ENCODE data around the gene TMEM30A.

The TMEM30A gene

DNA sequence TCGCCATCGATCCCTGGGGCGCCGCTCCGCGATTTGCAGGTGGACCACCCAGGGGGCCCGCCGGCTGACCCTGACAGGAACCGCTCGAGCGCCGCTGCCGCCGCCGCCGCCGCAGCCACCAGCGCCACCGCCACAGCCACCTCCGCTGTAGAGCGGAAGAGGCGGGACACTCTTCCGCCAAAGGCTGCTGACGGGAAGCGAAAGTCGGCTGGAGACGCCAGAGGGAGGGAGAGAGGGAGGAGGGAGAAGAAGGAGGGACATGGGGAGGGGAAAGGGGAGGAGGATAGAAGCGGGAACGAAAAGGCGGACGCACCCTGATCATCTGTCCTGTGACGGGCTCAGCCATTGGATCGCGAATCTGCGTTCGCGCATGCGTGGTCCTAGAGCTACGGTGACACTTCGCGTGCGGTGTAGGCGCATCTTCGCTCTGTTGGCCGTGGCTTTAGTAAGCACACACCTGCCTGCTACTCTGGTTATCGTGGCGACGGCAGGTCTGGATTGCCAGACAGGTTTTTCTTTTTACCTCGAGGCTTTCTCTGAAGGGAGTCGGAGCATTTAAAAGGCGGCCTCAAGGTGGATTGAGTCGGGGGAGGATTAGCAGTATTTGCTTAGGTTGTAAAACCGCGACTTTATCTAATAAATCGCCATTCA is at the start of gene TMEM30A:
Gene TMEM30A, minus strand, starts transcription at position 161 of the 651 bp plus-strand sequence. Its CDS starts 154 bp downstream, at position 7.
- DNase-seq, result peak; percentile 98

- no peak for DNase-seq
Observed at GRCh38 chr6:75333676-75334200, 49.1 kb upstream of the TMEM30A start.

DNA sequence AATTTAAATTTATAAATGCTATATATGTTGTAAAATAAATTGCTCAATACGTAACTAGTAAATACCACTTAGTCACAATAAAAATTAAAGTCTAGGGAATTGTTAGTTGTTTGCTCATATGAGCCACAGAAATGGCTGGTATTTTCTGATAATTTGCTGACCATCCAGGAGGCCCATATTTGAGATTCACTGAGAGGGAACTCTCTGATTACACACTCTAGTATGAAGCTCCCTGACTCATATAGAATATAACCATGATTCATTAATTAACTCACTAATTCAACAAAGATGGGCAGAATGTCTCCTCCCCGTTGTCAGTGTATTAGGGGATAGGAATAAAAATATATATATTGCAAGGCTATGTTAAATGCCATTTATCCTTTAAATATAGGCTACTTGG is 46.6 kb upstream of the TMEM30A start:
- no peak for DNase-seq

DNA sequence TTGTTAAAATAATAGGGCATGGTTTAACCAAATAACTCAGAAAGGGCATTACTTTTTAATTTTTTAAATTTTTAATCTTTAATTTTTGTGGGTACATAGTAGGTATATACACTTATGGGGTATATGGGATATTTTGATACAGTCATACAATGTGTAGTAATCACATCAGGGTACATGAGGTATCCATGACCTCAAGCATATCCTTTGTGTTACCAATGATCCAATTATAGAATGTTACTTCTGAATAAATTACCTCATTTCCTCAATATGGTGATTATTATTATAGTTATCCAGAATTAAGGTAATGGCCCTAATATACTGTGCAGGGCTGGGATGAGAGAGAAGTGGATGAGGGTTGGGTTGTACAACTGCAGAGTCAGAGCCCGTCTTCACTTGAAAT is 45.1 kb upstream of the TMEM30A start:
- DNase-seq, result no peak

DNA sequence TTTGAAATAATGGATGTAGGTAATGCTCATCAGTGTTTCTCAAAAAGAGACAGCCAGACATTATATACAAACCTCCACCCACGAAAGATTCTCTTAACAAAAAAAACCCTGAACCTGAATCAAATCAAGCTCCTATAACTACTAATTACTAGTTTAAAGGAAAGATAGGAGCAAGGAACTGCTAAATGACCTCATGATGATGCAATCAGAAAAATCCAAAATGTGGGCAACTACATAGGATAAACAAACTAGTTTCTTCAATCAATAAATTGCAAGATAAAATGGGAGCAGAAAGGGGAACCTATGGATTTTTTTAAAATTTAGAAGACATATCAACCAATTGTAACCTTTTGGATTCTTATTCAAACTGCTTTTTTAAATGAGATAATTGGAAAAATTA is 43.2 kb upstream of the TMEM30A start:
- no peak for DNase-seq

DNA sequence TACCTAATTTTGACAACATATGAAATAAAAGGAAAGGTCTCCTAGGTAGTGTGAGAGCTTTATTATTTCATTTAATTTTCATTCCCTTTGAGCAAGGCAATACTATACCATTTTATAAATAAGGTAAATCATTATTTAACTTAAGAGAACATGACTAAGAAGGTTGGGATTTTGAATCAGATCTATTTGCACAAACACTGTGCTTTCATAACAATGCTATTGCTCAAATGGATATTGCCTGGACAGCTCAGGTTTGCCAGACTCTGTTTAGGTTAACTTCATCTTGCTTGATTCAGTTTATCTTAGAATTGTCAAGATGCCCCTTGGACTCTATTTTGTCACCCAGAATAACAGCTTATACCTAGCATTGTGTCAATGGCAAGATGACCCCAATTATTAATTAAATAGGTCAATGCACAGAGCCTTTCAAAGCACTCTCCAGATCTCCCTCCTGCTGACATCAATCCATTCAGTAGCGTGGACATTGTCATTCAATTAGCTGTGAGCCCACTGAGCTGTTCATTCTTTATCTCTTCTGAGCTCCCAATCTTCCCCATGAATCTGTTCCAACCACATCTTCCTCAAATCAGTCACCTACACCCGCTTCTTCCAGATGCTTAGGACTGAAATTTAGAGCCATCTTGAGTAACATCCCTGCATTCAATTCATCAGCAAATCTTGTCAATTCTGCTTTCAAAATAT is 42.1 kb upstream of the TMEM30A start:
- DNase-seq, result no peak

DNA sequence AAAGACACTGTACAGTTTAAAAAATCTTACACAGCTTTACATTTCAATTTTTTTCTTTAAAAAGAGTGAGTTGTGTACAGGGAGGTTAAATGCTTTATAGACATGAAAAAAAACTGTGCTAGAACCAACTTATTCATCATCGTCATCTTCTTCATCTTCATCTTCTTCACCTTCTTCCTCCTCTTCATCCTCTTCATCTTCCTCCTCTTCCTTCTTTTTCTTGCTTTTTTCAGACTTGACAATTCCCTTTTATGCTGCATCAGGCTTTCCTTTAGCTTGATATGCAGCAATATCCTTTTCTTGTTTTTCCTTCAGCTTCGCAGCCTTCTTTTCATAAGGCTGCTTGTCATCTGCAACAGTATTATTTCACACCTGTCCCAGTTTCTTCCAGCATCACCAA is 34.3 kb upstream of the TMEM30A start:
- no peak for DNase-seq

- no peak for DNase-seq
Observed at GRCh38 chr6:75317503-75318206, 33.1 kb upstream of the TMEM30A start.

DNA sequence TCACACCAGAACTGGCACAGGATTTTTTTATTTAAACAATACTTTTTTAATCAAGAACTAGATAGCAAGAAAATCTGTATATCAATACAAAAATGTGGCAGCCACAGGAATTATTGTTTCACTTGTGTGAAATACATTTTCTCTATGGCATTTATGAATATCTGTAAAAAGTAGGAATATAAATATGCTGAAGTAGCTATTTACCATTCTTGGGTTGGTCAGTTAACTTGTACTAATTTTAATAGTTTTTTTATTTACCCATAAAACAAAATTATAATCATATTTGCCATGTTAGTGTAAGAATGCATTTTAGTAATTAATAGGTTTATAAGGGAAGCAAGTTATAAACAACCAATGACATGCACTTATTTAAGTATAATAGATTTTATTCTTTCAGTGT is 31.4 kb upstream of the TMEM30A start:
- no peak for DNase-seq

GRCh38 chr6:75308250-75308988 is 23.8 kb upstream of the TMEM30A start:
- DNase-seq, result no peak

DNA sequence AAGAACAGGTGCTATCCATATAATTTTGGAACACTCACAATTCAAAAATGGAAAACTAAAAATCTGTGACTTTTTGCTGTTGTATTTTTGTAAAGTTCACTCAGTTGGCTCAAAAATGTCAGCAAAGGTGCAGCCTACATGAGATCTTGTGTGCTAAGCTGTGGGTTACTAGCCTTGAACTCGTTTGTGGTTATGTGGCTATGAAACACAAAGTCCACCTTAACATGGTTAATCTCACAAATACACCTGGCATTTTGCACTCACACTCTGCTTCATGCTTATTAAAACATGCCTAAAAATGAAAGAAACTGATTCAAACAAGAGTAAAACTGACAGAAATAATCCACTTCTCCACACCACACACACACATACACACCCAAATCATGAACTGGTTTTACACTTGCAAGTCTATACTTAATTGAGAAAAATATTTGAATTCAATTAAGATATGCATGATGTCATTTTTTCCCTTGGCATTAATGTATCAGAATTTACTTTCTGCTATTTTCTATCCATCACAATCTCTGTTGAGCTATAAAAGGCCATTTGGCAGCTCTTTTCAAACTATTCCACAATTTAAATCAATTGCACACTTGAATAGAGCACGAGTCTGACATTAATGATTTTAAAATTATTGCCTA is 22.9 kb upstream of the TMEM30A start:
- no peak for DNase-seq

DNA sequence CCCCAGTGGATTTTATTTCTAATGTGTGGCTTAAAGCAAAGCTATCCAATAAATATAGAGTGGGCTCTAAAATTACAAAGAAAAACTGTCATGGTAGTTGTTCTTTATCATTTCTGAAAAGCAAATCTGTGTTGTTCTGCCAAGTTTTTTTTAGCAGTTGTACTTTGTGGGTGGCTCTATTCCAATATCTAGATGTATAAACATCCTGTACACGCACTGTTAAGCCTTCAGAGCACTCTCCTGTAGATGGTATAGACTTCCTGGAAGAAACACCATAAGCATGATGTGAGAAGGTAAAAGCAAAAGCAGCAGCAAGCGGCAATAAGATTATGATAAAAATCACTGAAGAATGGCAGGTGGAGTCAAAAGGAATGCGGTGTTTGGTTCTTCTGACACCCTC is 21.5 kb upstream of the TMEM30A start:
- DNase-seq, result no peak

DNA sequence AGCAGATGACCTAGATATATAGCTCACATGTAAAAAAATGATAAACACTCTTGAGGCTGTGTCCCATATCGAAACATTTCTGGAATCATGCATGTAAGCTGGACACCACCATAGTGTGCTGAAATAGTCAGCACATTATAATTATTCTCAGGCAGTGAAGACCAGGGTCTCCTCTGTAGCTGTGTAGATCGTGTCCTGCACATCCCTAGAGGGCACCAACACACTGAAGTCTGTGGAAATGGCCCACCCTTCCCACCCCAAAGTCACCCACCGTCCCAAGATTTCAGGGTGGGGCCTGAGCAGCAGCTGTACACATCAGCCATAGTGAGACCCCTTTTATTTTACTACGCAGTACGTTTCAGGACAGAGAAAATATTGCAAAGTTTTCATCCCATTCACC is 21.0 kb upstream of the TMEM30A start:
- DNase-seq, result no peak

- no peak for DNase-seq
Observed at GRCh38 chr6:75302280-75302679, 17.7 kb upstream of the TMEM30A start.

DNA sequence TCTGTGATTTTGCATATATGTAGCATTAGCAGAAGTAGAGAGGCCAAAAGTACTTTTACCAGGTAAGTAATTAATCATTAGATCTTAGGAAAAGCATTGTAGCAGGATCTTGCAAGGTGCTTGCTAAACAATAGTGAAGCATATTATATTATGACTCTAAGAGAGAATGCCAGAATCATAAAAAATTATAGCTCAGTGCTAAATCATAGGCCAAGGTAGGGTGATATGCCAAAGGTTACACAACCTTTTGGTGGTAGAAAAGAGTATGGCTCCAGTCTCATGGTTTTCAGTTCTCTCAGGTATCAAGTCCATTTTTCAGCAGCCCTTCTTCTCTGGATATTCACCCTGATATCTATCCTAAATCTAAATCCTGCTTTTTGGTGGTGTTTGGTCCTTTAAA is 16.9 kb upstream of the TMEM30A start:
- no peak for DNase-seq

DNA sequence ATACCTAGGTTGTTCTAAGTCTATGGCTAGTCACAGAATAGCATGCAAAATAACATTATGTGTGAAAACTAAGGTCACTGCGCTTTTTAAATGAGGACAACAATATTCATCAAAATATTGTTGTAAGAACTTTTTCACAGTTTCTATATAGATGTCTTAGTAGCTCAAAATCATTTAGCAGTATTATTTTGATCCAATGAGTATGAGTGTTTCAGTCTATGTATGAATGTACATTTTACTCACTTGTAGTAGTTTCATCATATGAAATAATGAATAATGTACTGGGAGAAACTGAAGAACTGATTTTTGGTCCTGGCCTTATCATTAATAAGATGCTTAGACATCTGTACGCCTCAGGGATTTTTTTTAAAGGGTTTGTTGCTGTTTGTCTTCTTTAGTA is 16.5 kb upstream of the TMEM30A start:
- no peak for DNase-seq

DNA sequence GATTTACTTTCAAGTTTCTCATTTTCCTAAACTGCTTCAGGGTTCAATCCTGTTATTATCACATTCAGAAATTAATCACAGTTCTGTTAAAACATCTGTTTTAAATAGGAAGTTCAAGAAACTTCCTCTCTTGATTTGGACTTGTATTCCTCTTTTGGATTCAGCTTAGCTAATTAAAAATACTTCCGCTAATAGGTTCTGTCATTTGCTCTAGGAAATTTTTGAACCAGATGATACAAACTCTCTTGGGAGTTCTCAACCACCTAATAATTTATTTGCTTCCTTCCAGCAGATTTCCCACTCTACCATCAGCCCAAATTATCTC is 15.9 kb upstream of the TMEM30A start:
- no peak for DNase-seq

GRCh38 chr6:75299801-75300530 is 15.4 kb upstream of the TMEM30A start:
- peak; percentile 14 for DNase-seq

DNA sequence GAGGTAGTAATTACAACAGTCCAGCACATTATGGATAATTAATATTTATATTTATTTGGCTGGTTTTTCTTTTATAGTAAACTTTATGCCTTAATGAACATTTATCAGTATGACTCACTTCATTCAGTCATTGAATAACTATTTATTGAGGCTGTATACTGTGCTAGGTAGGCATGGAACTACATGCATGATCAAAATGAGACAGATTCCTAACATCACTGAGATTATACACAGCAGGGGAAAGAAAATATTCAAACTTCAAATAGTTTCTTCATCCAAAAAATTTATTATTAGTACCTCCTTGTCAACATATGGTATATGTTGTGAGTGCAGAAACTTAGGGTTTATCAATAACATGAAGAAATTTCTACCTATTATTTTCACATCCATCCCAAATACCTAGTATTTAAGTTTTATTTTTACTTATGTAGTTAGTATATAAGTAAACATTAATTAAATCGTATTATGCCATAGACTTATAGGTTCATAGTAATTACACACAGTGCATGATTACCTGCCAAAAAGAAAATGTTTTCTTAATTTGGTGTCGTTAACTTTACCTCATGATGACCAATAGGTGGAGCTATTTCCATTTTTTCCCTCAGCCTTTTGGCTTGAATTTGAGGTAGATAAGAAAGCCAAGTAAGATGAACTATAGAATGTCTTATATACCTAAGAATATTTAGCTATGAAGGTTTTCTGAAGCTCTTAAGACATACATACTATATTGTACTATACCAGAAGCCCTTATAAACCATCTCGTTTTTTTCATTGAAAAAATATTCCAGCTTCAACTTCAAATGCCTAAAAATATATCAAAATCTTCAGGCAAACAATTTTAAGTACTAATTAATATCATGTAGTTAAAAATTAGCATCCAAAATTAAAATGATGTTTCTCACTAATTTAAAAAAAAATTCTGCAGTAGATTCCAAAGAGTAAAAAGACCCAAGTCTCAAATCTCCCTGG is 12.5 kb upstream of the TMEM30A start:
- DNase-seq, result peak; percentile 49

DNA sequence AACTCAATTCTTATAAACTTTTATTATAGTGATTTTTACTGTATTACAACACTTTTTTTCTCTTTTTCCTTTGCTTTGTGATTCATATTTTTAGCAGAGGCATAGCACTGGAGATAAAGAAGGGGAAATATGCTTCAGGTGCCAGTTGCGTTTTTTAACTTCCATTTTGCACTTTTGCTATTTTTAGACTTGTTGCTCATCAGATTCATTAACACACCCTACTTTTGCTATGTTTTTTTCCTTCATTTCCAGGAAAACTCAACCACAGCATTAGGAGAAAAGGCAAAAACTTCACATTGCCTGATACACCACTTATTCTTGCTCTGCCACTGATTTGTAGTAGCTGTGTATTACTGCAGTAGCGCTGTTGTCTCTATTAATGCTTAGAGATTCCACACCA is 8.0 kb upstream of the TMEM30A start:
- no peak for DNase-seq

DNA sequence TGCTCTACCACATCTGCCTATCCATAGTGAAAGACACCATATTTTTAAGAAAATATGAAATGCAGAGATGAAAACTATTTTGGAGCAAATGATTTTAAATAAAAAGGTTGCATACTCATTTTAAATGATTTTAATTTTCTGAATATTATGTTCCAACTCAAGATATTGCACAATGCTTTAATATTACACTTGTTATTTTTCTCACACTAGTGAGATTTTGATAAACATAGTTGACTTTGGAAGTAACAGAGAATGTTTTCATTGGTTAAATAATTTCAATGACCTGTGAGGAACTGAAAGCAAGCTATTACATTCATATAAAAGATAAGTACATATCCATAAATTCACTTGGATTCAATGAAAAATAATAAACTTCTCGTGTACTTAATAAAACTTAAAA is 7.2 kb upstream of the TMEM30A start:
- no peak for DNase-seq

Data from NCI-H526 treated with DMSO at 0.1 percent for 48 hours (cell line).